Stimulated activated CD8-positive, alpha-beta memory T cell treated with anti-CD3 and anti-CD28 coated beads, Interleukin-15, amount 100 ng/mL, for 4 hours (primary cell): Measurements from ENCODE around the gene IL1B.

Source experiments
- DNase-seq, 2 donors: peaks; one replicate each; pipeline ENCODE4 v3.0.0-alpha.2; 2020; ENCODE audit warnings: low read depth in 2 of 2

Gene IL1B

DNA sequence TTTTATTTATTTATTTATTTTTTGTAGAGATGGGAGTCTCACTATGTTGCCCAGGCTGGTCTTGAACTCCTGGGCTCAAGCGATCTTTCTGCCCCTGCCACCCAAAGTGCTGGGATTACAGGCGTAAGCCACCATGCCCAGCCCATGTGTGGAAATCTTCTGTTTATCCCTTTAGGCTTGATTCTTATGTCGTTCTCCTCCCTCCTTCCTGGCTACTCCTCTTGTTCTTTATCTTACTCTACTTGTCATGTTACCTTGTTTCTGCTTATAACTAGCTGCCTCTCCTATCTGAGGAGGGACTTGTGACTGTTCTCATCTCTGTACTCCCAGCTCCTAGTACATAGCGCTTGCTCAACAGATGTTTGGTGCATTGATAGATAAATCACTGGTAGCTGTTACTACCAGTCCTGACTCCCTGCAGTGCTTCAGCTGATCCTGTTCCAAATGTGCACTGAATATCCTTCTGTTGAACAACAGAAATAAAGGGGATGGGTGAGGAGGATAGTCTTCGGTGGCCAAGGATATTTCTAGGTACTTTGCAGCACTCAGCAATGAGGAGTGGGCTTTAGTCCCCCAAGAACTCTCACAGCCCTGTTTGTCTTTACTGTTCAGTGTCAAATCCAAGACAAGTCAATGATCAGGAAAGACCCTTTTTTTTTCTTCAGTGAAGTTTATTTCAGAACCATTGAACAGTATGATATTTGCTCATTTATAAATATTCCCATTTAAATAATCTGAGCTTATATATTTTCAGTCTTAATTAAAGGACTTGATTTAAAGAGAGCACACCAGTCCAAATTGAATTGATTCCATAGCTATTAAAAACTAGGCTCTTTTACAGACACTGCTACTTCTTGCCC is 7.2 kb downstream of the IL1B start:
- no peak for DNase-seq

DNA sequence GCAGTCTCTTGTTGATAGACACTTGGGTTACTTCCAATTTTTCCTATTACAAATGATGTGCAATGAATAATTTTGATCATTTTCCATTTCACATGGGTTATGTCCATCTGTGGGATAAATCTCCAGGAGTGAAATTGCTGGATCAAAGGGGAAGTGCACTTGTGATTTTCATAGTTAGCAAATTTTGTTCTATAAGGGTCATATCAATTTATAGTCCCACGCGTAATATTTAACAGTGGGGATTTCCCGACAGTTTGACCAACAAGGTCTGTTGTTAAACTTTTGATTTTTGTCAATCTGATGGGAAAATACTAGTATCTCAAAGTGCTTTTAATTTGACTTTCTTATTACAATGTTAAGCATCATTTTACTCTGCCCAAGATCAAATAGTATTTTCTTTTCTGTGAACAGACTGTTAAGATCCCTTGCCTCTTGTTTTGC is 8.3 kb downstream of the IL1B start:
- no peak for DNase-seq

DNA sequence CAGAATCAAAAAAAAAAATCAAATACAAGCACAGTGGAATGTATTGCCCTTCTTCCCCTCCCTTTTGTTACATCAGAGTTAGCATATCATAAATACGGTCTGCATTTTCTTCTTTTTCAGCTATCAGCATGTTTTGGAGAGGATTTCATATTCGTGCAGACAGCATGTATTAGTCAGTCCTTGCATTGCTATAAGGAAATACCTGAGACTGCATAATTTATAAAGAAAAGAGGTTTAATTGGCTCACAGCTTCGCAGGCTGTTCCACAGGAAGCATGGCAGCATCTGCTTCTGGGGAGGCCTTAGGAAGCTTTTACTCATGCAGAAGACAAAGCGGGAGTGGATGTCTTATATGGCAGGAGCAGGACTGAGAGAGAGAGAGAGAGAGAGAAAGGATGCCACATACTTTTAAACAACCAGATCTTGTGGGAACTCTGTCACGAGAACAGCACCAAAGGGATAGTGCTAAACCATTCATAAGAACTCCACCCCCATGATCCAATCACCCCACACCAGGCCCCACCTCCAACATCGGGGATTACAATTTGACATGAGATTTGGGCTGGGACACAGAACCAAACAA is 8.9 kb downstream of the IL1B start:
- DNase-seq = no peak

DNA sequence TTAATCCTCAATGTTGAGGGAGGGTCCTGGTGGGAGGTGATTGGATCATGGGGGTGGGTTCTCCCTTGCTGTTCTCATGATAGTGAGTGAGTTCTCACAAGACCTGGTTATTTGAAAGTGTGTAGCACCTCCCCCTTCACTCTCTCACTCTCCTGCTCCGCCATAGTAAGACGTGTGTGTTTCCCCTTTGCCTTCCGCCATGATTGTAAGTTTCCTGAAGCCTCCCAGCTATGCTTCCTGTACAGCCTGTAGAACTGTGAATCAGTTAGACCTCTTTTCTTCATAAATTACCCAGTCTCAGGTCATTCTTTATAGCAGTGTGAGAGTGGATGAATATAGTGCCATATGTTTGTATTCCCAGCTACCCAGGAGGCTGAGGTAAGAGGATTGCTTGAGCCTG is 9.6 kb downstream of the IL1B start:
- no peak for DNase-seq

DNA sequence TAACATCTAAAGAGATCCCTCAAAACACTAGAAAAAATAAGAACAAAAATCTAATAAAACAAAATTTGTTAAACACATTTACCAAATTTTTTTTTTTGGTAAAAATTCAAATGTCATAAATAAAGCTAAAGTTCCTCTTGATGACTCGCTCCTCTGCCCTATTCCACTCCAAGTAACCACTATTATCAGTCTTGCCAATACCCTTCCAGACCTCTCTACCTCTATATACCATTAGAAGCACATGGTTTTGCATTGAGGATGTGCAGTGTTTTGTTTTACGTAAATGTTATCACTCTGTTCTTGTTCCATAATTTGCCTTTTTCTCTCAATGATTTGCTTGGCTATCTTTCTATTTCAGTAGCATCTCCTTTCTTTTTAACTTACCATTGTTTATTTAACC is 10.9 kb downstream of the IL1B start:
- DNase-seq = no peak

DNA sequence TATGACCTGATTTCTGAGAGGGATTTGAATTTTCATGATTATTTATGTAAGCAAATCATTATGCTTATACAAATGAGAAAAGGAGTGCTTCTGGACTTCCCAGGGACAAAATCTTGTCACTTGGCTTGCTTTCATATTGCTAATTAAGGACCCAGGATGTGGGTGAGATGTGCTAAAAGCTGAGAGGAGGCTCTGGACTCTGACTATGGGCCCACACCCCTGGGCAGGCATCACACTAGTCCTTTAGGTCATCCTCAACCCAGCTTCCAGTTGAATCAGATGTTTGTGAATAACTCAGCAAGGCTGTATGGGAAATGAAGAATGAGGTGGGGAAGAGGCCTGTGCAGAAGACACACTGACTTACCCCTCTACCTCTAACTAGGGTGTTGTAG is 11.9 kb downstream of the IL1B start:
- DNase-seq = no peak

DNA sequence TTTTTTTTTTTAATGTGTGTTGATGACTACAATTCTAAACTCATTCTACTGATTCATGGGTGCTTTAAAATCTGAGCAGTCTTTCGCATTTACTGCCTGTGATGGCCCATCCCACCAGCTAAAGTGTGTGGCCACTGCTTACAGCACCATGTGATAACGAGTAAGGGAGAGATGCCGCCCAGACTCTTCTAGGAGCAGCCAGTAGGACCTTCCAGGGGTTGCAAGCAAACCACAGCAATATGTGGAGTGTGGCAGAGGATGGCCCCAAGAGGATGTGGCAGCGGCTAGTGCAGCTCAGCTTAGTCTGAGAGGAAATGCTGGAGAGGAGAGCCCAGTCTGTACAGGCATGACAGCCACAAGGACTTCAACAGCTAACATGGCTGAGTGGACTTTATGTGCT is 14.9 kb downstream of the IL1B start:
- DNase-seq = no peak

DNA sequence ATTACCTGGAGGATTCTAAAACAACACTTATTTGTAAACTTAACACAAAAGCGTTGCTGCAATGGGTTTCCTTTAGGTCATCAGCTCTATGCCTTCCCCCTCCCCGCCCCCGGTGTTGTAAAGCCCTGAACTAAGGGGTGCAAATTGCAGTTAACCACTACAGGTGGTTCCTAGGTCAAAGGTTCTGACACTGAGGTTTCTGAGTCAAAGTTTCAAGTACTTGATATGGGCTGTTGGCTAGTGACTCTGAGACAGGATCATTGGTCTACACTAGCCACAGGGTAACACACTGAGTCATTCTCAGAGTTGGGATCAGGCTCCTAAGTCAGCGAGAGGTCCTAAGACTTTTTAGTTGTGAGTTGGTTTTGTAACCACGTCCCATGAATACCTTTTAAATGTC is 15.4 kb downstream of the IL1B start:
- no peak for DNase-seq

DNA sequence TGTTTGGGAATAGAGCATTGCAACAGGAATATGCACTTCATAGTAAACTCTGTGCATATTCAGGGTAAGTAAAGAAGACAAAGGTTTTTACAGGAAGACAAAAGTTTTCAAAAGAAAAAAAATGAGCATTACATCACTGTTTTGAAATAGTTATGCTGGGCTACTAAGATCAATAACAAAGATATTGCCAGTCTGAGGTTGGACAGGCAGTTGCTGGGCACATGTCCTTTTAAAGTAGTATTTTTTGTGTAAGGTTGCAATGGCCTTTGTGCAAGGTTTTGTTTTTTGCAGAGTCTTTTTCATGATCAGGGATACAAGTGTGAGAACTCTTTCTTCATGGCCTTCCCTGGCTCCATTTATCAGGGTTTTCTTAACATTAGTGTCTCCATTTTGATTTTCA is 16.2 kb downstream of the IL1B start:
- DNase-seq = no peak

DNA sequence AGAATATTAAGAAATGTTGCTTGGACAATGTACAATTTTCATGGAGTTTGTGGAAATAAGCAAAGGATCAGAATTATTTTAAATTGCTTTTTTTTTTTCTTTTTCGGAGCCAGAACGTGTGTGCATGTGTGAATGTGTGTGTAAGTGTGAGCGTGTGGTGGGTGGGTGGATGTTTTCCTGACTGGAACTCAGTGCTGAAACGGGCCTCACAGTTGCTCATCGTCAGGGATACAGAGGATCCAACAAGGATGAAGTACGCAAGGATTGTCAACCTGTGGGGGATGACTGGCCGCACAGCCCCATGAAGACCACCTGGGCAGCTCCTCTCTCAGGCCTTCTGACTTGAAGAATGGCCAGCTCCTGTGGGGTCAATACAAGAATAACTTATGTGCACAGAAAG is 17.5 kb downstream of the IL1B start:
- DNase-seq = no peak

DNA sequence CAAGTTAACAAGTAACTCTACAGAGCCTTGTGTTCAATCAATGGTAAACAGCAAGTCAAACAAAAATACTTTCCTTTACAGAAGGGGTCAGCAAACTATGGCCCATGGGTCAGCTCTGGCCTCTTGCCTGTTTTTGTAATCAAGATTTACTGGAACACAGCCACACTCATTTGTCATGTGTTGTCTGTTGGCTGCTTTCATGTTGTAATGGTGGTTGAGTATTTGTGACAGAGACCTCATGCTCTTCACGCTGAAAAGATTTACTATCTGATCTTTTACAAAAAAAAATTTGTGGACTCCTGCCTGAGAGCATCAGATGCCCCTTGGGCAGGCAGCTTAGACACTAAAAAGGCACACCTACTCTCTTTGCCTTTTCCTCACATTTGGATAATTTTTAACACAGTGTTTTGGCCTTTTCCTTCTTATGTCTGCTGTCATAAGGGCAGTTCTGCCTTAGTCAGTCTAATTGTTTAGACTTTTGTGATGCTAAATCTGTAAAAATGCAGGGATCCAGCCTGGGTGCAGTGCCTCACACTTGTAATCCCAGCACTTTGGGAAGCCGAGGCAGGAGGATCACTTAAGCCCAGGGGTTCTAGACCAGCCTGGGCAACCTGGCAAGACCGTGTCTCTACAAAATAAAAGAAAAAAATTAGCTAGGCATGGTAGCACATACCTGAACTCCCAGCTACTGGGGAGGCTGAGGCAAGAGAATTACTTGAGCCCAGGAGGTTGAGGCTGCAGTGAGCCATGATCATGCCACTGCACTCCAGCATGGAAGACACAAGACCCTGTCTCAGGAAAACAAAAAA is 18.3 kb downstream of the IL1B start:
- no peak for DNase-seq

DNA sequence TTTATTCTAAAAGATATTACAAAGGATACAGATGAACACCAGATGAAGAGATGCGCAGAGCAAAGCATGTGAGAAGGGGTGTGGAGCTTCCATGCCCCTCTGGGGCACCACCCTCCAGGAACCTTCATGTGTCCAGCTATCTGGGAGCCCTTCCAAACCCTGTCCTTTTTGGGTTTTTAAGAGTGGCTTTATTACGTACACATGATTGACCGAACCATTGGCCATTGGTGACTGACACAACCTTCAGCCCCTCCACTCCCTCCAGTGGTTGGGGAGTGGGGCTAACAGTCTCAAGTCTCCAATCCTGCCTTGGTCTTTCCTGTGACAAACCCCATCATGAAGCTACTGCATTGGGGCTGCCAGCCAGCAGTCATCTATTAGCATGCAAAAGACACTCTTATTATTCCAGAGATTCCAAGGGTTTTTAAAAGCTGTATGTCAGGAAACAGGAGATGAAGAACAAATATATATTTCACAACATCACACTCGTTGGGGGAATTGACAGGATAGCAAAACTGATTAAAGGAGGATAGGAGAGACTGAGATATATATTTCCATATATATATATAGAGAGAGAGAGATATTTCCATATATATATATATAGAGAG is 19.4 kb downstream of the IL1B start:
- no peak for DNase-seq

DNA sequence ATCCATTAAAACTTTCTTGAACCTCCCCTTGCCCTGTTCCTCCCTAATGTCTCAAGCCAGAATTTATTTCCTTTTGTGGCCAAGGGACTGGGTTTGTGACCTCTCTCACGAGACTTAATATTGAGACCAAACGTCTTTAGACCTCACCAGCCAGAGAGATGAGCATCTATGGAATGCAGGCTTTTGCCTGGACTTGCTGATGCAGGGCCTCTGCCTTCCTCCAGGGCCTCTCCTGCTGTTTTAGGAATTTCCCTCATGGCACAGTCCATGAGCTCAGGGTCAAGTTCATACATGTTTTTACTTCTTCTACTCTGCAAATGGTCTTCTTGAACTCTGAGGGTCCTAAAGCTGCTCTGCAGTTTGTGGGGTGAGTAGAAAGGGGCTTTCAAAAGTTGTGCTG is 22.3 kb downstream of the IL1B start:
- no peak for DNase-seq

DNA sequence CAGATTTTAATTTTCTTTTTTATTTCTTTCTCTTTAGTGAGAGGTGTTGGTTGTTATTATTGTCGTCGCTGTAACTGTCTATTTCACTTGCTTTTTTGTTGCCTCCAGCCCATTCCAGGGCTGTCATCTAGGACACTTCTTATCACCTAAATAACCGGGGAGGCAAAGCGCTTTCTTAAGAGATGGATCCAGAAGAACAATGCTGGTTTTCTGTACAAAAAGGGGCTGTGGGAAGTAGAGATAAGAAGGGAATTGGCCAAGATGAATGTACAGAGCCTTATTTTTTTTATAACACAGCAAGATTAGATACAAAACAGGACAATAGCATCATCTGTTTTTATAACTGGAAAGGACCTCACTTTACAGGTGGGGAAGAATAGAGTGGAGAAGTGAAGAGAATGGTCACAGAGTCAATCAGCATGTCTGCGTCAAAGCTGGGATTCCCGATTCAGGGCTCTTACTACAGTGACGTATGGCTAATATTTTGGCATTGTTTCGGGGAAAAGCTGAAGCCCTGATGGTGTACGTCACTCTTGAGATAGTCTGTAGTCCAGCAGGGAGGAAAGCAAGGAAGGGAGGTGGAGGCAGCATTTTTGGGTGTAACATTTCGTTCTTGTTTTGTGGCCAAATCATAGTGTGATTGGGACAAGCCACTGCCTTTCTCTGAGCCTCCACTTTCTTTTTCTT is 23.2 kb downstream of the IL1B start:
- no peak for DNase-seq

DNA sequence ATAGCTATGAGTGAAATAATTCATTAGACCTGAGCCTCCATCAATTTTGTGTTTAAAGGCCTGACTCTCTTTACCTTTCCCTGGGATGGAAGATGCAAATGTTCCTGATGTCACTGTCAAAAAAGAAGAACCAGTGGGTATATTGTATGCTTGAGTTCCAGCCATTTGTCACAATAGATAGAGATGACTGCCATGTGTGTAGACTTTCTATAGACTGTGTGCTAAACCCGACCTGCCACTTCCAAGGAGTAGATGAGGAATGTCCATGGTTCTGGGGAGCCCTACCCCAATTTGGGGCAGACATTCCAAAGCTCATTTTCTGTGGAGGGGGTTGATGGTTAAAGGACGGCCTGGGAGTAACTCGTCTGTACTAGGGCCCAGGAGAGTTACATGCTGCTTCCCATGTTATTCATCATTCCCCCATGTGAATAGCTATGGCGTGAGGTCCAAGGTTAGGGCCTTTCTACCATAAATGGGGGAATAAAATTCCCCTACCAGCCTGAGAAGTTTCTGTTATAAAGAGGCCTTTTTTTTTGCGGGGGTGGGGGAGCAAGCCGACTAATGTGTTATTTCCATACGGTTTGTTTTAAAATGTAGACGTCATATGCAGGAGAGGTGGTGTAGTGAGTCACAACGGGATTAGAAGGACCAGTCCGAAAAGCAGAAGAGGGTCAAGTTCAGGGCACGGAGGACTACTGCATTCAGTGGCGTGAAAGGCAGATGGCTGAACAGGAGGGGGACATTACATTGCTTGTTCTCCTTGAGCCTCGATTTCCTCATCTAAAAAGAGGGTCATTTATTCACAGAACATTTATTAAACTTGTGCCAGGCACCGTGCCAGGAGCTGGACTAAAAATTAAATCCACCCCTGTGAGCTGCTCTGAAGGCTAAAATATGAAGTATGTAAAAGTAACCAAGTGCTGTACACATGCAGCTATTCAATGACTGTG is 24.0 kb downstream of the IL1B start:
- DNase-seq = no peak

DNA sequence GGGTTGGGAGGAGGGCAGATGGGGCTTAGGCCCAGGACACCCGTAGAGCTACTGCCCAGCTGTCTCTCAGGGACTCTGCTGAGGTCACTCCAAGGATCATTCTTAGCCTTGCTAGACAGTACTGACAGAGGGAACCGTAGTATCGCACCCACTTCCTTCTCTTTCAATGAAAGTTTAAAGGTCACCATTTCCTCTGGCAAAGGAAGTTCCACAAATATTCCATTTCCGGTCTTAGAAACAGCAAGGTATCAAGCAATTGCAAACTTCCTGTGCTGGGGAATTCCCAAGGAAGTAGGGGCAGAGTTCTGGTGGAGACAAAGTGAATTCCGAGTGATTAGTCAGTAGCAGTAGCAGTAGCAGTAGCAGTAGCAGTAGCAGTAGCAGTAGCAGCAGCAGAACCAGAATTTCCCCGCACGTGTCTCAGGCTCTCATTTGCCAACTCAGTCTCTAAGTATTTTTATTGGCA is 24.7 kb downstream of the IL1B start:
- DNase-seq = no peak

DNA sequence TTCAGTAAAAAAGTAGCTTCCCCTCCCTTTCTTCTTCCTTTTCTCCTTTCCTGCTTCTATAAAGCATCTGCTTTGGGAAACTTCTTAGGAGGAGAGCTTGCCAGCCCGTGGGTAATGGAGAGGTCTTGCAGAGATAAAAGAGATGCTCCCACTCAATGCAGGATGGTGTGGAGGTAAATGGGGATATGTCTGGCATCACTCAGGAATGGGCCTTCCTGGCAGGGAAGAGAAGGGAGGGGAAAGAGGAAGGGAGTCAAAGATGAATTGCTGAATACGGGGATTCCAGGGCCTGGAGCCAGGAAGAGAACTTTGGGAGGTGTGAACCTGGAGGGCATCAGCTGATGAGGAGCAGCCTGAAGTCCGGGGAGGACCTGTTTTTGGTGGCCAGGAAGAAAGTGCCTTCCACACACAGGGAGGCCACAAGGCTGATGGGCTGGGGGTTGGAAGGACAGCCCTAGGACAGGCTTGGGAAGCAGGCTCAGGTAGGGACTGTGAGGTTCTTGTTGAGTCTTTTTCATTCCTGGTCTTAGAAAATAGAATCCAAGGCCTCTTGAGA is 25.2 kb downstream of the IL1B start:
- DNase-seq = no peak

DNA sequence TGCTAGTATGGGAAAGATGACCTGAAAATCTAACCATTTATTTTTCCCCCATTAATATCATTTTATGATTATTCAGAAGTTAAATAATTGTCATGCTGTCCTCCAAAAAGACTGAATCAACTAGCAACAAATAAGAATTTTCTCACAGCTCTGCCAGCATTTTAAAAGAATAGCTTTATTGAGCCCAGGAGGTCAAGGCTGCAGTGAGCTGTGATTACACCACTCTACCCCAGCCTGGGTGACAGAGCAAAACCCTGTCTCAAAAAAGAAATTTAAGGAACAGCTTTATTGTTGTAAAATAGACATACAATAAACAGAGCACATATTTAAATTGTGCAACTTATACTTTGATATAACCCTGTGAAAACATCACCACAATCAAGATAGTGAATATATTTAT is 27.5 kb downstream of the IL1B start:
- no peak for DNase-seq

DNA sequence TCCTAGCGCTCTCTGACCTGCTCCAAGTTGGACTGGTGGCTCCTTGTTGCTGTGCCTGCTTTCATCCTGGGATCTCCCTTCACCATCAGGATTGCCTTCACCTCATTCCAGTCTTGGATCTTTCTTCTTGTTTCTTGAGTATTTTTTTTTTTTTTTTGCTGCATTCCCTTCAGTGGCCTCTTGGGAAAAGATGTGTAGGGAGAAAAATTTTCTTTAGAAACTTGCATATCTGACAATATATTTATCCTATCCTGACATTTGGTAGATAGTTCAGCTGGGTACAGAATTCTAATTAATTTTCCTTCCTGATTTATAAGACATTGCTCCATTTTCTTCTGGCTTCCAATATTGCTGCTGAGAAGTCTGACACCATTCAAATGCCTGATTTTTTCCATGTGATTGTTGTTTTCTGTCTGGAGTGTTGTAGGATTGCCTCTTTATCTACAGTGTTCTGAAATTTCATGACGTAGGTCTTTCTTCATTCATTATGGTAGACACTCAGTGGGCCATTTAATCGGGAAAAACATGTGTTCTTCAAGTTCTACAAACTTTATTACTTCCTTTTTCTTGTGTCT is 29.3 kb downstream of the IL1B start:
- DNase-seq = no peak

DNA sequence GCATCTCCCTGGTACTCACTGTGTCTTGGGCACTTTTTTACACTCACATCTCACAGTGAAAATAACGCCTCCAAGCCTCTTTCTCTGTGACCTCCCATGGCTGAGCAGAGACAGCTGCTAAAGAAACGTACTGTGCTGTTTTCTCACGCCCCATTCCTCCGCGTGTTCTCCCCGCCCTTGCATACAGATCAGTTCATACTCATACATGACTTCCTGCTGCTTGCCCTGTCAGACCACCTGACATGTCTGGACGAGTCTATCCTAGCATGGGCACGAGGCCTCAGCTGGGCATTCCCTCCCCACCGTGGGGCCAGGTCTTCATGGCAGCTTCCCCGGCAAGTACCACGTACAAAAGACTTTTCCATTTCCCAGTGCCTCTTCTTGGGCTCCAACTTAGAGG is 31.0 kb downstream of the IL1B start:
- DNase-seq = no peak
